Endodermal cell (in vitro differentiated cells): ENCODE measurements around the gene SPOCK1. TPM values are rescaled to one million over a fixed set of nuclear protein-coding genes. Genes with fewer than 3 reads are reported as not detected.

ENCODE experiments used
- DNase-seq: peaks from one replicate; pipeline ENCODE4 v3.0.0-alpha.2; 2017
- H3K27ac ChIP-seq: 2 replicates; pipeline ENCODE4 v1.5.1; 2013; ENCODE audit warnings: mild to moderate bottlenecking, low read depth, low read length, moderate library complexity
- H3K27me3 ChIP-seq: 2 replicates; pipeline ENCODE4 v1.6.1; 2013; ENCODE audit warnings: mild to moderate bottlenecking, low read length, moderate library complexity; ENCODE audit not compliant: insufficient read depth, control insufficient read depth, poor library complexity, severe bottlenecking
- H3K36me3 ChIP-seq: 2 replicates; pipeline ENCODE4 v1.7.0; 2013; ENCODE audit warnings: mild to moderate bottlenecking, low read length, moderate library complexity; ENCODE audit not compliant: control insufficient read depth, insufficient read depth
- H3K4me1 ChIP-seq: one replicate; pipeline ENCODE4 v1.7.0; 2013; ENCODE audit warnings: low read length; ENCODE audit not compliant: control insufficient read depth, insufficient read depth
- H3K4me3 ChIP-seq: 2 replicates; pipeline ENCODE4 v1.5.1; 2013; ENCODE audit warnings: mild to moderate bottlenecking, low read length, moderate library complexity
- H3K9ac ChIP-seq: 2 replicates; pipeline ENCODE4 v1.6.1; 2013; ENCODE audit warnings: mild to moderate bottlenecking, low read length, moderate library complexity; ENCODE audit not compliant: poor library complexity, severe bottlenecking; ENCODE audit errors: extremely low read depth
- H3K9me3 ChIP-seq: 2 replicates; pipeline ENCODE4 v1.6.1; 2013; ENCODE audit warnings: mild to moderate bottlenecking, low read length, moderate library complexity; ENCODE audit not compliant: control insufficient read depth
- H3K27ac Mint-ChIP-seq: 2 replicates; pipeline ENCODE4 v1.8.0; 2020; ENCODE audit warnings: mixed read lengths
- H3K27me3 Mint-ChIP-seq: 2 replicates; pipeline ENCODE4 v1.8.0; 2021; ENCODE audit warnings: mild to moderate bottlenecking, mixed read lengths; ENCODE audit not compliant: insufficient read depth
- H3K36me3 Mint-ChIP-seq: 2 replicates; pipeline ENCODE4 v1.8.0; 2020; ENCODE audit warnings: low read depth, mixed read lengths
- H3K4me1 Mint-ChIP-seq: 2 replicates; pipeline ENCODE4 v1.8.0; 2020; ENCODE audit warnings: mixed read lengths
- H3K4me3 Mint-ChIP-seq: 2 replicates; pipeline ENCODE4 v1.8.0; 2020; ENCODE audit warnings: mild to moderate bottlenecking, moderate library complexity, mixed read lengths
- H3K9me3 Mint-ChIP-seq: 2 replicates; pipeline ENCODE4 v1.8.0; 2020; ENCODE audit warnings: mild to moderate bottlenecking, mixed read lengths
- WGBS, 2 experiments: methylation state at CpG; one replicate each; pipeline versions ENCODE4 v1.1.5 to v1.1.7; 2013; ENCODE audit warnings: missing lambda C conversion rate in 2 of 2, mixed read lengths in 1 of 2; ENCODE audit not compliant: insufficient coverage in 1 of 2, insufficient read length in 1 of 2; 5-methylcytosine and 5-hydroxymethylcytosine counted together
- total RNA-seq, 2 donors: library from RNA; stranded (reverse); fragmentation: NEBNext Ultra II Directional in 1 of 2; extraction: Animal tissue kit (Norgen Biotek cat#: 25700) in 1 of 2; gene quantifications; 2 replicates in 1 of 2; 3 replicates in 1 of 2; pipeline ENCODE4 v1.2.1, GENCODE V29; 2021
- TF ChIP-seq, protein P1 (sequence below): fragments of 200-600 bp; sonication (generic); conservative IDR thresholded peaks from 2 replicates; pipeline ENCODE4 v1.5.0; 2021; ENCODE audit warnings: antibody characterized with exemption, mild to moderate bottlenecking

The SPOCK1 gene
- total RNA-seq, 2 donors from 2014 or later, result 25.8 to 39.8 TPM

DNA sequence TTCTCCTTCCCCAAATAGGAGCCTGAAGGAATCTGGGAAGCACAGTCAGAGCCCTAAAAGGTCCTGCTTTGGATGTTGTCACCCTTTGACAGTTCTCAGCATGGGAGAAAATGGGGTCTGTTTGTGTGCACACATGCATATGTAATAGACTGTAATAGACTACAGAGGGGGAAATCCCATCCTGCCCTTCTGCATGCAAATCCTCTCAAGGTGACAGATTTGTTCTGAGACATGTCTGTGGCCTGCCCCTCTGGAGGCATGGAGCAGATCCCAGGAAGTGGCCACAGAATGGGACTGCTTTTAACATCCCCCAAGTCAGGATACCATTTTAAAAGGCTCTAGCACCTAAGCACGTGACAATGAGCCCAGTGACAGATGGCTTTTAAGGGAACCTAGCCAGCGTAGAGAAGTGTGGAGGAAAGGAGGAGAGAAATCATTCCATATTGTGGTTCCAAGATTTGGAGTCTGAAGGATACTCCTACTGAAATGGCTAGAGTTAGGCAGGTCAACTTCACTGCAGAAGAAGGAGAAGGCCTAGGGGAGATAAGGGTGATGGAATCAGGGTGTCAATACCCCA is 483.5 kb downstream of the SPOCK1 start:
- Mint-ChIP-seq H3K27me3 (peaks cover 20% of the 10 kb centered on the region), H3K9me3 (no peaks in the 10 kb centered on the region), H3K27ac (no peak overlapping the region), H3K4me3 (no peak overlapping the region), H3K36me3 (no peaks in the 10 kb centered on the region), H3K4me1 (peaks cover 9% of the 10 kb centered on the region)
- no peak for DNase-seq
- no peaks in the 10 kb centered on the region for H3K9me3 ChIP-seq
- H3K4me3 ChIP-seq, result no peak overlapping the region
- H3K4me1 ChIP-seq, result peaks cover 4% of the 10 kb centered on the region
- no peak overlapping the region for H3K27ac ChIP-seq
- WGBS, 2 experiments, result 89 to 94% methylated on average over 2 of the region's 2 CpGs
- TF ChIP-seq, protein P1, sequence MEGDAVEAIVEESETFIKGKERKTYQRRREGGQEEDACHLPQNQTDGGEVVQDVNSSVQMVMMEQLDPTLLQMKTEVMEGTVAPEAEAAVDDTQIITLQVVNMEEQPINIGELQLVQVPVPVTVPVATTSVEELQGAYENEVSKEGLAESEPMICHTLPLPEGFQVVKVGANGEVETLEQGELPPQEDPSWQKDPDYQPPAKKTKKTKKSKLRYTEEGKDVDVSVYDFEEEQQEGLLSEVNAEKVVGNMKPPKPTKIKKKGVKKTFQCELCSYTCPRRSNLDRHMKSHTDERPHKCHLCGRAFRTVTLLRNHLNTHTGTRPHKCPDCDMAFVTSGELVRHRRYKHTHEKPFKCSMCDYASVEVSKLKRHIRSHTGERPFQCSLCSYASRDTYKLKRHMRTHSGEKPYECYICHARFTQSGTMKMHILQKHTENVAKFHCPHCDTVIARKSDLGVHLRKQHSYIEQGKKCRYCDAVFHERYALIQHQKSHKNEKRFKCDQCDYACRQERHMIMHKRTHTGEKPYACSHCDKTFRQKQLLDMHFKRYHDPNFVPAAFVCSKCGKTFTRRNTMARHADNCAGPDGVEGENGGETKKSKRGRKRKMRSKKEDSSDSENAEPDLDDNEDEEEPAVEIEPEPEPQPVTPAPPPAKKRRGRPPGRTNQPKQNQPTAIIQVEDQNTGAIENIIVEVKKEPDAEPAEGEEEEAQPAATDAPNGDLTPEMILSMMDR, result no peak
- H3K36me3 ChIP-seq, result no peaks in the 10 kb centered on the region
- H3K9ac ChIP-seq, result no peak overlapping the region
- H3K27me3 ChIP-seq, result no peaks in the 10 kb centered on the region

DNA sequence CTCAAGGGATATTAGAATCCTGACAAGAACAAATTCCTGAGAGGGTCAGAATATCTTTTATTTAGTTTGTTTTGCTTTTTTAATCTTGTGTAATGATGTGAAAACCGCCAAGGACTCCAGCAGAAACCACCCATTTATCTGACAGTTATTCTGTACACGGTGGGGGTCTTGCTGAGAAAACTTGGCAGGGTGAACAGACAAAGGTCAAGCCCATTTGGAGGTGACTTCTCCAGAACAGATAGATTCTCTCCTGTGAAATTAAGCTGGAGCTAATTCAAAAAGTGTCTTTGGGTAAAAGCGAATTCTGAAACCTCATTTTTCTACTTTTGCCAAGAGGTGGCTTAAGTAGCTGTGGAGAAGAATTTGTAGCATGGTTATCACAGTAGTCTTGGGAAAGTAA is 484.4 kb downstream of the SPOCK1 start:
- Mint-ChIP-seq H3K27ac (no peak overlapping the region), H3K4me3 (no peak overlapping the region), H3K4me1 (peaks cover 17% of the 10 kb centered on the region), H3K36me3 (no peaks in the 10 kb centered on the region), H3K27me3 (peaks cover 24% of the 10 kb centered on the region), H3K9me3 (no peaks in the 10 kb centered on the region)
- WGBS, 2 experiments, result 92 to 96% methylated on average over 2 to 3 of the region's 3 CpGs
- TF ChIP-seq, protein P1, result no peak
- no peak for DNase-seq
- H3K9me3 ChIP-seq, result no peaks in the 10 kb centered on the region
- no peaks in the 10 kb centered on the region for H3K27me3 ChIP-seq
- no peak overlapping the region for H3K27ac ChIP-seq
- H3K9ac ChIP-seq, result no peak overlapping the region
- H3K4me1 ChIP-seq, result peaks cover 4% of the 10 kb centered on the region
- H3K36me3 ChIP-seq, result no peaks in the 10 kb centered on the region
- no peak overlapping the region for H3K4me3 ChIP-seq

DNA sequence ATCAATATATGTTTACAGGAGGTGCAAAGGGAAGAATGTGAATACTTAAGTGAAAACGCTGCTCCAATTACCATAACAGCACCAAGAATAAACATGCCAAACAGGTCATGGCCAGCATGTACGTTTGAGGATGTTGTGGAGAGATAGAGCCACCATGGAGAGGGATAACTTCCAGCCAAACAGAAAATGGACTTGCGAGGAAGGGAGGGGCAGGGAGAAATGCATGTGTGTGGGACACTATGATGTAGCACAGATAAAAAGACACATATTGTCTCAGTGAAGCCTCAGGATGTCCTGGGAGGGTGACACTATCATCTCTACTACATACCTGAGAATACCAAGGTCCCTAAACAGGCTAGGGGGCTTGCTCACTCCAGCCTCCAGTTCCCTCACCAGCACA is 488.9 kb downstream of the SPOCK1 start:
- Mint-ChIP-seq H3K27ac (no peak overlapping the region), H3K27me3 (peaks cover 22% of the 10 kb centered on the region), H3K9me3 (peaks cover 4% of the 10 kb centered on the region), H3K4me3 (no peak overlapping the region), H3K36me3 (peaks cover 5% of the 10 kb centered on the region), H3K4me1 (peaks cover 10% of the 10 kb centered on the region)
- TF ChIP-seq, protein P1, result no peak
- DNase-seq, result no peak
- no peak overlapping the region for H3K4me3 ChIP-seq
- no peak overlapping the region for H3K27ac ChIP-seq
- 50 to 74% methylated on average over 1 to 3 of the region's 3 CpGs for WGBS, 2 experiments
- no peaks in the 10 kb centered on the region for H3K36me3 ChIP-seq
- H3K27me3 ChIP-seq, result no peaks in the 10 kb centered on the region
- H3K9ac ChIP-seq, result no peak overlapping the region
- H3K9me3 ChIP-seq, result peaks cover 4% of the 10 kb centered on the region
- no peaks in the 10 kb centered on the region for H3K4me1 ChIP-seq
